Activated CD4-positive, CD25-positive, alpha-beta regulatory T cell (primary cell): ENCODE data around the gene CCDC86.

Source experiments
- DNase-seq, 4 experiments: peaks; one replicate each; lab custom pipeline; 2025; lab: John Stamatoyannopoulos, UW

The CCDC86 gene

GRCh38 chr11:60868682-60869450 lies 27.0 kb downstream of the CCDC86 start:
- no peak for DNase-seq

DNA sequence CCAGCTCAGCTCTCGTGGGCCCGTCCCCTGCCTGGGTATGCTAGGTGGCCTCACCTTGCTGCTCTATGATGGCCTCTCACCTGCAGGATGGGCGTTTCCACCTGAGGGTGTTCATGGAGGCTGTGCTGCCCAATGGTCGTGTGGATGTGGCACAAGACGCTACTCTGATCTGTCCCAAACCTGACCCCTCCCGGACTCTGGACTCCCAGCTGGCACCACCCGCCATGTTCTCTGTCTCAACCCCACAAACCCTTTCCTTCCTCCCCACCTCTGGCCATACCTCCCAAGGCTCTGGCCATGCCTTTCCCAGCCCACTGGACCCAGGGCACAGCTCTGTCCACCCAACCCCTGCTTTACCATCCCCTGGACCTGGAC lies 27.5 kb downstream of the CCDC86 start:
- DNase-seq = no peak

GRCh38 chr11:60870276-60870675 lies 28.4 kb downstream of the CCDC86 start:
- DNase-seq = no peak

DNA sequence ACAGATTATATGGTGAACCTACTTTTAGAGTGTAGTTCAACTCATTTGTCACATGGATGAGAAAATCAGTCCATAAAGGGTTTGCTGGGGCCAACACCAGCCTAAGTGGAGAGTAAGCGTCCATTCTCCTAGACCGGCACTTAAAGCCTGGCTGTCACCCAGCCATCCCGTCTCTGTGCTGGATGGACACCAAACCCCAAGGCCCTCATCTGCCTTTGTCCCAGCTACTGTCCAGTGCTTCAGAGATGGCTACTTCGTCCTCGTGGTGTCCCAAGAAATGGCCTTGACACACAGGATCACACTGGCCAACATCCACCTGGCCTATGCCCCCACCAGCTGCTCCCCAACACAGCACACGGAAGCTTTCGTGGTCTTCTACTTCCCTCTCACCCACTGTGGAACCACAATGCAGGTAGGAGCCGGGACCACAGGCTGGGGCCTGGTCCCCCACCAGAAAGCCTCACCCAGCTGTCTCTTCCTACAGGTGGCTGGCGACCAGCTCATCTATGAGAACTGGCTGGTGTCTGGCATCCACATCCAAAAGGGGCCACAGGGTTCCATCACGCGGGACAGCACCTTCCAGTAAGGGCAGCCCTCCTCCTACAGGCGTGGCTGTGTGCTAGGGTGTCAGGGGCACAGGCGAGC lies 28.9 kb downstream of the CCDC86 start:
- DNase-seq = no peak

DNA sequence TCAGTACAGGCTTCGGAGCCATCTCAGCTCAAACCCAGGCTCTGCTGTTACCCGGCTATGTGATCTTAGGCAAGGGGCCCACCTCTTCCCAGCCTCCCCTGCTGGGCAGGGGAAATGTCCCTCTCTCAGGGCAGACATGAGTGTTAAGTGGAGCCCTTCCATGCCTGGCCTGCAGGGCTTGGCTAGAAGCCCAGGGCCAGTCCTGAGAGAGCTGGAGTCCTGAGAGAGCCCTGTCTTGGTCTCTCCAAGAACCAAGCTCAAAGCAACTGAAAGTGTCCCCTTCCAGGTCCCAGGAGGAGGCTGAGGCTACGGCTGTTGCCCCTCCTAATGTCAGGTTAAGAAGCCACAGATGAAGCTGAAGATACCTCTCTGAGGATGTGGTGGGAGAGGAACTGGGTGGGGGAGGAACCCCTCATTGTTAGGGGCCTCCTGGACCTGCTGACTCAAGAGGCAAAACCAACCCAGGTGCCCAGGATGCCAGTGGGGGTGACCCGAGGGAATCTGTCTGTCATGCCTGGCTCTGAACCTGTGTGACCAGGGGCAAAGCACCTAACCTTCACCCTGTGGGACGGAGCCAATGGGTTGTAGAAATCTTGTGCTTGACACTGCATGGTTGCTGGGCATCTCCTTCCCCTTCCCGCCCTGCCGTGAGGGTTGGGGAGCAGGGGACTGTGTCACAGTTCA lies 29.6 kb downstream of the CCDC86 start:
- no peak for DNase-seq

DNA sequence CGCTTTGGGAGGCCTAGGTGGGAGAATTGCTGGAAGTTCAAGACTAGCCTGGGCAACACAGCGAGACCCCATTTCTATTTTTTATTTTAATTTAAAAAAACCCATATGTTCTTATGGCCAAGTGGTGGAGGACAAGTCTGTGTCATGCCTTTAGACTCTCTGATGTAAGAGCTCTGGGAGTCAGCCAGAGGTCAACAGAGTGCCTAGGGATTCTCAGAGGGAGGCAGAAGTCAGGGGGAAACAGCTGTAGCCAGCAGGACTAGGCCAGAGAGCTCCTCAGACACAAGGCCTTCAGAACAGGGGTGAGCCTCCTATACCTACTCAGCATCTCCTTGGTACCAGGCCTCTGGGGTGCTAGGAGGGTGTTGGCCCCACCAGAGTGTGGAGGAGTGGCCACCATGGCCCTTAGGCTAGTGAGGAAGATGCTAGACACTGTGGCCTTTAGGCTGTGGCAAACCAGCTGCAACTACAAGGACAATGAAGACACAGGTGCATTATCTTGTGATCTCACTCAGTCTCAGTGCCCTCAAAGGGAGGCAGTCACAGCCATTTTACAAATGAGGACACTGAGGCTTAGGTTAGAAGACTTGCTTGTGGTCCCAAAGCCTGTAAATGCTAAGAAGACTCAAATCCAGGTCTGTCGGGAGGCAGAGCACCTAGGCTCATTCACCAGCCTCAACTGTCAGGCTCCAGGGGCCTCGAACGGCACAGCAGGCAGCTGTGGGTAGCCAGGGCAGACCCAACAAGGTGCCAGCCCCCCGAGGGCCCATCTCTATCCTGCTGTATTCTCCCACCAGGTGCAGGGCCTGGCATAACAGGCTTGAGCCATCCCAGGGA lies 30.4 kb downstream of the CCDC86 start:
- no peak for DNase-seq

GRCh38 chr11:60872961-60873524 lies 31.1 kb downstream of the CCDC86 start:
- no peak for DNase-seq

DNA sequence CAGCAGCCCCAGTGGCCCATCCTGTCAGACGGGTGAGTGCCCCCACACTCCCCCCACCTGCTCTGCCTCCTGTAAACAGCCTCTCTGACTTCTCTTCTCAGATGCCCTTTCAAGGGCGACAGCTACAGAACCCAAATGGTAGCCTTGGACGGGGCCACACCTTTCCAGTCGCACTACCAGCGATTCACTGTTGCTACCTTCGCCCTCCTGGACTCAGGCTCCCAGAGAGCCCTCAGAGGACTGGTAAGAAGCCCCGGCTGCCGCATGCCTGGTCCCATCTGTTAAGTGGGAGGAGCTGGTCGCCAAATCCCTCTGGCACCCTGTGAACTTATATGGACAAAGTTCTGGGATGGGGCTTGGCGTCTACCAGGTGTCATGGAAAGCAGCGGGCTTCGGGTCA lies 31.6 kb downstream of the CCDC86 start:
- no peak for DNase-seq

- DNase-seq = no peak
Measured at GRCh38 chr11:60874421-60875365, 32.8 kb downstream of the CCDC86 start.

- DNase-seq = no peak
Measured at GRCh38 chr11:60875366-60876167, 33.7 kb downstream of the CCDC86 start.

DNA sequence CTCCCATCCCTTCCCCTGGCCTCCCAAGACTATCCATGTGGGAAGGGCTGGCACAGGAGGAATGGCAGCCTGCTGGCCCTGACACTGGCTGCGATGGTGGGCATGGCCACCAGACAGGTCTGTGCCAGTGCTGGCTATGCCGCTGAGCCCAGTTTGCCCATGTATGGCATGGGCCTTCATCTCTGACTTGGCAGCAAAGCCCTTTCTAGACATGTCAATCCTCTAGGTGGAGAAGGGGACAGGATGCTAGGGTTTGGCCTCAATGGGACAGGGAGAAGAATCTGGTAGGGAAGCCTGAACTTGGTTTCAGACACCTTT lies 34.2 kb downstream of the CCDC86 start:
- no peak for DNase-seq

DNA sequence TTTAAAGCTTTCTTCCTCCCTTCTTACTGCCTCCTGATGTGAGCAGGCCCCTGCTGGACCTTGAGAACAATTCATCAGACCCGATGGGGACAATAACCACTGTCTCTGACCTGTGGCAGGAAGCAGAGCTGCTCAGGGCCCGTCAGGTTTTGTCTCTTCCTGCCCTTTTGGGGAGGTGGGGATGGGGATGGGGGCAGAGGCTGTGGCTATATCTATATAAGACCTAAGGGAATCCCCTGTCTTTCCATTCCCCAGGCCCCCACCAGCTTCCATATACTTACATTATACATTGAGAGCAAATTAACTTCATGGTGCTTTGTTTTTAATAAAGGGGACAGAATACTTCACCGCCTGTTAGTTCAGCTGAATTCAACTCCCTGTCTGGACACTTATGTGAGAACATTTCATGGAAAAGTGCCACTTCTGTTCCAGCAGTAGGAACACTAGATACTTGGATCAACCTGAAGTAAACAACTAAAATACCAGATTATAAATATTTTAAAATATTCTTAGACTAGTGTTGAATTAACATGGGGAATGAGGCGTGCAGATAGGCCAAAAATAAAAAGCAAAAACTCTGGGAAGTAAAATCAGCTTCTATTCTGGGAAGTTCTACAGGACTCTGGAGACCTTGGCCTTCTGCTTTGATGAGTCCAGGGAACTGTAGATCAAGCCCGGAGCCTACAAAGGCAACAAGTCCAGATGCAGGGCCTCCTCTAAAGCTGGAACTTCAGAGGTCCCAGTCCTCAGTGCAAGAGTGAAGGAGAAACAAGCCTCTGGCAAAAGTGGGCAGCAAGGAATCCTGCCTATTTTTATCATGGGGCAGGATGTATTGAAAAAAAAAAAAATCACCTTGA lies 36.6 kb downstream of the CCDC86 start:
- no peak for DNase-seq

- DNase-seq = no peak
Measured at GRCh38 chr11:60879104-60879503, 37.2 kb downstream of the CCDC86 start.

GRCh38 chr11:60879971-60880588 lies 38.2 kb downstream of the CCDC86 start:
- no peak for DNase-seq

DNA sequence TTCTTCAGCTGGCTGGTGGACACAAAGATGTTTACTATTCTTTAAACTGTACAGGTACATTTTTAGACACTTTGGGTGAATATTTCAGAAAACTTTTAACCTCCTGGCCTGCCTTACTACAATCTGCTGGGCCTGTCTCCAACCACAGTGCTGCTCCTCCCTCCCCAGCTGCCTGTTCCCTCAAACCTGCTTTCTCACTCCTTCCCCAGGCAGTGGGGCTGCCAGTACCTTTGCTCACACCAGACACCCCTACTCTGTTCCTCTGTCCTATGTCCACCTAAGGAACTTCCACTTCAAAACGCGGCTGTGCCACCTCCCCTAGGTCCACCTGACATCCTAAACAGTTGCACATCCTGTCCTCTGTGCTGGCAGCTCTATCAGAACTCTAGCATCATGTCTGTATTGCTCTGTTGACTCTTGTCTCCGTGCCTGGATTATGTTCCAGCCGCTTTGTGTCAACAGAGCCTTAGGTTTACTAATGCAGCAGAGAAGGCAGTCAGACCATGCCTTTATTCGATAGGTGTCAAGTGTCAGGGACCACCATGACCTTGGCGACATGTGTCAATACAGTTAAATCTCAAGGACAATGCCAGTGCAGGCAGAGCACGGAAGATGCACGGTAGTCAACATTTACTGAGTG lies 38.9 kb downstream of the CCDC86 start:
- DNase-seq = no peak

DNA sequence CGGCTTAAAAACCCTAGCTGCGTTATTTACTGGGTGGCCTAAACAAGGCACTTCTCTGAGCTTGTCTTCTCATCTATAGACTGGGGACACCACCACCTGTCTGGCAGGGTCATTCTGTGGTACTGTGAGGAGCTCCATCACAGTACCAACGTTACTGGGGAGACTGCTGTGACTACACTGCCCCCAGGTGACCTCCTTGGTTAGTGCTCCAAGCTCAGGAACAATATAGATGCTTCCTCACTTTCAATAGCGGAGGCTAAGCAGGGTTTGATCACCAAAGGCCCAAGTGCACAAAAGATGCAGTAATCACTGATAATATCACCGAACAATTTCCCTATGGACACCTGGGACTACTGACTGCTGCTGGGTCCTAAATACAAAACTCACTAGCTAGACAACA lies 45.6 kb downstream of the CCDC86 start:
- no peak for DNase-seq

- DNase-seq = no peak
Measured at GRCh38 chr11:60889869-60890311, 48.0 kb downstream of the CCDC86 start.

GRCh38 chr11:60890696-60891095 lies 48.8 kb downstream of the CCDC86 start:
- DNase-seq = no peak
